H9 (cell line): ENCODE data around the gene TNRC6A. TPM values are rescaled to one million over a fixed set of nuclear protein-coding genes. Genes with fewer than 3 reads are reported as not detected.
"Not testable (repeated sequence)": the region's sequence is repeated elsewhere in the genome, so short reads cannot be mapped to it uniquely, and the experiment has no call there.

ENCODE experiments used
- DNase-seq: peaks from one replicate; pipeline ENCODE4 v3.0.0-alpha.2; 2017
- H2AFZ ChIP-seq: one replicate; pipeline ENCODE4 v1.6.1; 2013; ENCODE audit warnings: mild to moderate bottlenecking, low read length, control low read depth, moderate library complexity
- H2AK5ac ChIP-seq: 2 replicates; pipeline ENCODE4 v1.6.1; 2013; ENCODE audit warnings: low read length, control low read depth, mixed read lengths; ENCODE audit not compliant: insufficient read length
- H2BK120ac ChIP-seq: one replicate; pipeline ENCODE4 v1.6.1; 2013; ENCODE audit warnings: low read depth, mild to moderate bottlenecking, low read length, control low read depth, inconsistent platforms; ENCODE audit not compliant: poor library complexity, severe bottlenecking
- H2BK12ac ChIP-seq: 2 replicates; pipeline ENCODE4 v1.6.1; 2013; ENCODE audit warnings: low read length, control low read depth, mixed read lengths, low read depth; ENCODE audit not compliant: insufficient read length
- H2BK15ac ChIP-seq: 2 replicates; pipeline ENCODE4 v1.6.1; 2013; ENCODE audit warnings: low read depth, low read length, control low read depth
- H2BK20ac ChIP-seq: one replicate; pipeline ENCODE4 v1.6.1; 2013; ENCODE audit warnings: low read depth, mild to moderate bottlenecking, low read length, control low read depth, inconsistent platforms; ENCODE audit not compliant: poor library complexity, severe bottlenecking
- H2BK5ac ChIP-seq: 2 replicates; pipeline ENCODE4 v1.6.1; 2013; ENCODE audit warnings: low read length, control low read depth, mixed read lengths; ENCODE audit not compliant: insufficient read length
- H3K14ac ChIP-seq: 2 replicates; pipeline ENCODE4 v1.6.1; 2013; ENCODE audit warnings: low read length, control low read depth; ENCODE audit not compliant: insufficient read depth
- H3K18ac ChIP-seq: 2 replicates; pipeline ENCODE4 v1.6.1; 2013; ENCODE audit warnings: low read depth, mild to moderate bottlenecking, mixed read lengths, low read length, control low read depth; ENCODE audit not compliant: insufficient read length
- H3K23ac ChIP-seq: 2 replicates; pipeline ENCODE4 v1.6.1; 2013; ENCODE audit warnings: low read length, control low read depth, mixed read lengths, low read depth; ENCODE audit not compliant: insufficient read length
- H3K23me2 ChIP-seq: 2 replicates; pipeline ENCODE4 v1.6.1; 2013; ENCODE audit warnings: low read depth, mild to moderate bottlenecking, mixed read lengths, low read length, control low read depth; ENCODE audit not compliant: insufficient read length, poor library complexity, severe bottlenecking
- H3K27ac ChIP-seq: 2 replicates; pipeline ENCODE4 v1.5.1; 2013; ENCODE audit warnings: low read length, control low read depth, mixed read lengths, low read depth; ENCODE audit not compliant: insufficient read length
- H3K27me3 ChIP-seq: 2 replicates; pipeline ENCODE4 v1.6.1; 2013; ENCODE audit warnings: low read length, control low read depth, inconsistent platforms; ENCODE audit not compliant: insufficient read depth
- H3K4ac ChIP-seq: 2 replicates; pipeline ENCODE4 v1.6.1; 2013; ENCODE audit warnings: low read depth, mild to moderate bottlenecking, control low read depth, inconsistent platforms, low read length, moderate library complexity
- H3K4me1 ChIP-seq: 2 replicates; pipeline ENCODE4 v1.6.1; 2013; ENCODE audit warnings: low read length, control low read depth, inconsistent platforms; ENCODE audit not compliant: insufficient read depth
- H3K4me2 ChIP-seq: 2 replicates; pipeline ENCODE4 v1.6.1; 2013; ENCODE audit warnings: low read length, control low read depth, mixed read lengths; ENCODE audit not compliant: insufficient read length, insufficient read depth
- H3K56ac ChIP-seq: 2 replicates; pipeline ENCODE4 v1.6.1; 2013; ENCODE audit warnings: low read depth, mild to moderate bottlenecking, mixed read lengths, low read length, control low read depth; ENCODE audit not compliant: insufficient read length
- H3K79me1 ChIP-seq: 2 replicates; pipeline ENCODE4 v1.6.1; 2013; ENCODE audit warnings: low read depth, mild to moderate bottlenecking, moderate library complexity, low read length, control low read depth, inconsistent platforms; ENCODE audit not compliant: insufficient read depth, poor library complexity, severe bottlenecking
- H3K79me2 ChIP-seq: 2 replicates; pipeline ENCODE4 v1.6.1; 2013; ENCODE audit warnings: low read length, control low read depth, inconsistent platforms; ENCODE audit not compliant: insufficient read depth
- H3K9ac ChIP-seq: 2 replicates; pipeline ENCODE4 v1.6.1; 2013; ENCODE audit warnings: low read length, control low read depth, mixed read lengths; ENCODE audit not compliant: insufficient read length; ENCODE audit errors: extremely low read depth
- H3K9me3 ChIP-seq: one replicate; pipeline ENCODE4 v1.6.1; 2013; ENCODE audit warnings: low read depth, low read length, inconsistent platforms; ENCODE audit not compliant: control insufficient read depth
- H3T11ph ChIP-seq: one replicate; pipeline ENCODE4 v1.6.1; 2013; ENCODE audit warnings: mild to moderate bottlenecking, low read length, control low read depth, inconsistent platforms
- H4K20me1 ChIP-seq: one replicate; pipeline ENCODE4 v1.6.1; 2013; ENCODE audit not compliant: control insufficient read depth, insufficient read length, insufficient read depth
- H4K5ac ChIP-seq: 2 replicates; pipeline ENCODE4 v1.6.1; 2013; ENCODE audit warnings: low read depth, mild to moderate bottlenecking, mixed read lengths, low read length, control low read depth; ENCODE audit not compliant: insufficient read length
- H4K8ac ChIP-seq: replicated peaks from 2 replicates; pipeline ENCODE4 v1.6.1; 2013; ENCODE audit warnings: low read length, control low read depth, mixed read lengths, low read depth; ENCODE audit not compliant: insufficient read length
- H4K91ac ChIP-seq: 2 replicates; pipeline ENCODE4 v1.6.1; 2013; ENCODE audit warnings: low read depth, mild to moderate bottlenecking, moderate library complexity, mixed read lengths, low read length, control low read depth; ENCODE audit not compliant: insufficient read length
- H3K27ac Mint-ChIP-seq, 3 experiments: 2 replicates in 2 of 3; 3 replicates in 1 of 3; pipeline ENCODE4 v1.8.0; 2020 to 2021; ENCODE audit warnings: mixed read lengths in 3 of 3, mild to moderate bottlenecking in 1 of 3, moderate library complexity in 1 of 3
- H3K27me3 Mint-ChIP-seq: 2 replicates; pipeline ENCODE4 v1.8.0; 2021; ENCODE audit warnings: low read depth, mild to moderate bottlenecking, moderate library complexity, mixed read lengths
- H3K36me3 Mint-ChIP-seq, 3 experiments: 2 replicates in 2 of 3; 3 replicates in 1 of 3; pipeline ENCODE4 v1.8.0; 2020 to 2021; ENCODE audit warnings: low read depth in 3 of 3, mixed read lengths in 3 of 3; ENCODE audit not compliant: insufficient read depth in 1 of 3
- H3K4me1 Mint-ChIP-seq, 2 experiments: 2 replicates each; pipeline ENCODE4 v1.8.0; 2020; ENCODE audit warnings: mixed read lengths in 2 of 2
- H3K4me3 Mint-ChIP-seq, 2 experiments: 2 replicates in 1 of 2; 3 replicates in 1 of 2; pipeline ENCODE4 v1.8.0; 2020 to 2021; ENCODE audit warnings: mild to moderate bottlenecking in 2 of 2, mixed read lengths in 2 of 2, moderate library complexity in 1 of 2
- H3K9me3 Mint-ChIP-seq, 2 experiments: 2 replicates in 1 of 2; 3 replicates in 1 of 2; pipeline ENCODE4 v1.8.0; 2020; ENCODE audit warnings: mild to moderate bottlenecking in 2 of 2, mixed read lengths in 2 of 2, moderate library complexity in 1 of 2
- CTCF ChIP-seq: fragments of 200-600 bp; sonication (generic); conservative IDR thresholded peaks from 3 replicates; pipeline ENCODE4 v1.8.0; 2021; ENCODE audit warnings: antibody characterized with exemption, mild to moderate bottlenecking
- WGBS: extraction: QIAGEN DNeasy Blood & Tissue Kit; methylation state at CpG from one replicate; pipeline ENCODE4 v1.1.7; 2013; ENCODE audit warnings: missing lambda C conversion rate, low lambda C conversion rate, mixed read lengths; ENCODE audit not compliant: insufficient read length; ENCODE audit errors: extremely low coverage; 5-methylcytosine and 5-hydroxymethylcytosine counted together
- total RNA-seq: library from RNA; stranded (reverse); gene quantifications from 2 replicates; pipeline ENCODE4 v1.2.1, GENCODE V29; 2021

Gene TNRC6A
- total RNA-seq, 1 experiment from 2014 or later = 114 TPM

GRCh38 chr16:24844101-24845030 is 114.9 kb downstream of the TNRC6A start:
- no peaks in the 10 kb centered on the region for H3K79me1 ChIP-seq
- no peaks in the 10 kb centered on the region for H3K79me2 ChIP-seq
- DNase-seq = no peak
- H3K4ac ChIP-seq = no peak overlapping the region
- no peak for TF ChIP-seq CTCF
- no CpG with 5 or more reads among the region's 17 CpGs for WGBS
- no peak overlapping the region for H2BK15ac ChIP-seq
- no peak overlapping the region for H3K9ac ChIP-seq
- H3K23ac ChIP-seq = no peak overlapping the region
- no peak overlapping the region for H4K91ac ChIP-seq
- Mint-ChIP-seq H3K36me3 (no peaks in the 10 kb centered on the region), H3K9me3 (no peaks in the 10 kb centered on the region; a peak in 1 of 5 replicates), H3K27ac (peak overlapping the region in 2 of 3 experiments; percentile 7 to 85; a peak in 3 of 7 replicates), H3K4me1 (peaks cover 0 to 4% of the 10 kb centered on the region in 2 experiments; a peak in 1 of 4 replicates), H3K4me3 (no peak overlapping the region; a peak in 1 of 5 replicates), H3K27me3 (peaks cover 1% of the 10 kb centered on the region)
- H3T11ph ChIP-seq = no peak overlapping the region
- no peak overlapping the region for H3K27ac ChIP-seq
- H3K4me1 ChIP-seq = no peaks in the 10 kb centered on the region
- no peak overlapping the region for H3K18ac ChIP-seq
- no peak overlapping the region for H2BK20ac ChIP-seq
- no peaks in the 10 kb centered on the region for H4K20me1 ChIP-seq
- H4K8ac ChIP-seq = no peak overlapping the region
- no peak overlapping the region for H2BK12ac ChIP-seq
- H2BK5ac ChIP-seq = no peak overlapping the region
- H3K9me3 ChIP-seq = no peaks in the 10 kb centered on the region
- no peak overlapping the region for H4K5ac ChIP-seq
- H3K23me2 ChIP-seq = no peaks in the 10 kb centered on the region
- no peak overlapping the region for H3K56ac ChIP-seq
- no peak overlapping the region for H2BK120ac ChIP-seq
- H2AK5ac ChIP-seq = no peak overlapping the region
- H2AFZ ChIP-seq = no peak overlapping the region
- H3K4me2 ChIP-seq = no peak overlapping the region
- no peaks in the 10 kb centered on the region for H3K27me3 ChIP-seq
- no peak overlapping the region for H3K14ac ChIP-seq

GRCh38 chr16:24845031-24845365 is 115.5 kb downstream of the TNRC6A start:
- not testable (repeated sequence) for H3K4me2 ChIP-seq, H3K56ac ChIP-seq, H3K27me3 Mint-ChIP-seq, H3K4me1 ChIP-seq, H4K91ac ChIP-seq, H3K36me3 Mint-ChIP-seq, H3K27ac Mint-ChIP-seq, H3T11ph ChIP-seq, H4K5ac ChIP-seq, H3K23ac ChIP-seq, H2BK15ac ChIP-seq, H2BK12ac ChIP-seq, H3K9me3 ChIP-seq, H3K23me2 ChIP-seq, H2BK5ac ChIP-seq, H3K4me3 Mint-ChIP-seq, H3K4me1 Mint-ChIP-seq, H3K9ac ChIP-seq, H3K9me3 Mint-ChIP-seq, H2AFZ ChIP-seq, H4K20me1 ChIP-seq, H3K4ac ChIP-seq, H2BK120ac ChIP-seq, H3K79me2 ChIP-seq, H3K14ac ChIP-seq, H2AK5ac ChIP-seq, H3K79me1 ChIP-seq, DNase-seq, H3K18ac ChIP-seq, H3K27me3 ChIP-seq, H4K8ac ChIP-seq, H3K27ac ChIP-seq, H2BK20ac ChIP-seq
- WGBS = no CpG with 5 or more reads among the region's 2 CpGs
